ENCODE data around the gene TUBAL3. TPM values are rescaled to one million over a fixed set of nuclear protein-coding genes. Genes with fewer than 3 reads are reported as not detected.

The TUBAL3 gene
- total RNA-seq, 2 experiments from 2014 or later = not detected

GRCh38 chr10:5442990-5443370, 38.4 kb upstream of the TUBAL3 start:
- H3K27ac Mint-ChIP-seq = no peak overlapping the region
- ChIA-PET POLR2A (no interaction called here), CTCF (interaction anchor here (0.6 to 3.7 kb wide), 5 partner anchors 10 to 628 kb away, joined by 3 to 23 read pairs (median 11); no protein-coding TSS in a partner anchor)
- no peak for DNase-seq
- no peaks in the 10 kb centered on the region for H3K9me3 Mint-ChIP-seq
- H3K27me3 Mint-ChIP-seq = no peaks in the 10 kb centered on the region
- no peak overlapping the region for H3K4me3 Mint-ChIP-seq
- H3K4me1 Mint-ChIP-seq = peaks cover 50% of the 10 kb centered on the region
- peaks cover 8% of the 10 kb centered on the region for H3K36me3 Mint-ChIP-seq (ENCODE audit: low read depth)

GRCh38 chr10:5442065-5442989, 37.7 kb upstream of the TUBAL3 start:
- peak; percentile 61 for DNase-seq
- H3K4me3 Mint-ChIP-seq = no peak overlapping the region
- no peaks in the 10 kb centered on the region for H3K9me3 Mint-ChIP-seq
- POLR2A ChIA-PET = no interaction called here
- no peak overlapping the region for H3K27ac Mint-ChIP-seq
- no peaks in the 10 kb centered on the region for H3K27me3 Mint-ChIP-seq
- H3K36me3 Mint-ChIP-seq (ENCODE audit: low read depth) = peaks cover 8% of the 10 kb centered on the region
- CTCF ChIA-PET = interaction anchor here (0.6 to 3.7 kb wide), 9 partner anchors 9 to 627 kb away, joined by 3 to 23 read pairs (median 5); no protein-coding TSS in a partner anchor
- H3K4me1 Mint-ChIP-seq = peaks cover 44% of the 10 kb centered on the region

GRCh38 chr10:5441106-5441505, 36.5 kb upstream of the TUBAL3 start:
- POLR2A ChIA-PET = no interaction called here
- H3K4me3 Mint-ChIP-seq = no peak overlapping the region
- DNase-seq = no peak
- CTCF ChIA-PET = interaction anchor here (0.9 to 3.7 kb wide), 6 partner anchors 108 to 626 kb away, joined by 3 to 23 read pairs (median 6); no protein-coding TSS in a partner anchor
- peaks cover 8% of the 10 kb centered on the region for H3K36me3 Mint-ChIP-seq (ENCODE audit: low read depth)
- no peak overlapping the region for H3K27ac Mint-ChIP-seq
- no peaks in the 10 kb centered on the region for H3K9me3 Mint-ChIP-seq
- no peaks in the 10 kb centered on the region for H3K27me3 Mint-ChIP-seq
- H3K4me1 Mint-ChIP-seq = peaks cover 34% of the 10 kb centered on the region

GRCh38 chr10:5440206-5440605, 35.6 kb upstream of the TUBAL3 start:
- H3K36me3 Mint-ChIP-seq (ENCODE audit: low read depth) = peaks cover 8% of the 10 kb centered on the region
- no peak overlapping the region for H3K27ac Mint-ChIP-seq
- H3K4me1 Mint-ChIP-seq = peaks cover 29% of the 10 kb centered on the region
- ChIA-PET CTCF (interaction anchor here (1.8 to 3.7 kb wide), 4 partner anchors 183 to 625 kb away, joined by 5 to 23 read pairs (median 8); no protein-coding TSS in a partner anchor), POLR2A (no interaction called here)
- H3K9me3 Mint-ChIP-seq = no peaks in the 10 kb centered on the region
- H3K27me3 Mint-ChIP-seq = no peaks in the 10 kb centered on the region
- no peak overlapping the region for H3K4me3 Mint-ChIP-seq
- DNase-seq = no peak

- H3K27ac Mint-ChIP-seq = no peak overlapping the region
- H3K4me1 Mint-ChIP-seq = peaks cover 12% of the 10 kb centered on the region
- ChIA-PET POLR2A (no interaction called here), CTCF (interaction anchor here (0.6 to 4.2 kb wide), 6 partner anchors 13 to 585 kb away, joined by 3 to 25 read pairs (median 3); partner anchors contain the start of gene TUBAL3)
- no peak for DNase-seq
- peaks cover 11% of the 10 kb centered on the region for H3K36me3 Mint-ChIP-seq (ENCODE audit: low read depth)
- no peaks in the 10 kb centered on the region for H3K27me3 Mint-ChIP-seq
- no peak overlapping the region for H3K4me3 Mint-ChIP-seq
- peaks cover 3% of the 10 kb centered on the region for H3K9me3 Mint-ChIP-seq
Observed at GRCh38 chr10:5435328-5435727, 30.7 kb upstream of the TUBAL3 start.

GRCh38 chr10:5434017-5434753, 29.6 kb upstream of the TUBAL3 start:
- peak; percentile 36 for DNase-seq
- Mint-ChIP-seq H3K4me1 (peaks cover 12% of the 10 kb centered on the region), H3K36me3 (ENCODE audit: low read depth) (peaks cover 14% of the 10 kb centered on the region), H3K4me3 (no peak overlapping the region), H3K9me3 (peaks cover 3% of the 10 kb centered on the region), H3K27ac (peak overlapping the region; percentile 14), H3K27me3 (no peaks in the 10 kb centered on the region)
- CTCF ChIA-PET = interaction anchor here (0.7 to 4.2 kb wide), 9 partner anchors 9 to 587 kb away, joined by 3 to 25 read pairs (median 6); partner anchors contain the start of gene AKR1C3
- POLR2A ChIA-PET = no interaction called here

- ChIA-PET POLR2A (no interaction called here), CTCF (interaction anchor here (1.0 to 4.2 kb wide), 8 partner anchors 9 to 677 kb away, joined by 3 to 25 read pairs (median 6); no protein-coding TSS in a partner anchor)
- Mint-ChIP-seq H3K27me3 (no peaks in the 10 kb centered on the region), H3K36me3 (ENCODE audit: low read depth) (peaks cover 15% of the 10 kb centered on the region), H3K27ac (peak overlapping the region; percentile 28), H3K4me3 (no peak overlapping the region), H3K9me3 (peaks cover 3% of the 10 kb centered on the region), H3K4me1 (peaks cover 12% of the 10 kb centered on the region)
- DNase-seq = no peak
Observed at GRCh38 chr10:5433182-5433581, 28.6 kb upstream of the TUBAL3 start.

GRCh38 chr10:5428133-5428532, 23.5 kb upstream of the TUBAL3 start:
- H3K27me3 Mint-ChIP-seq = no peaks in the 10 kb centered on the region
- DNase-seq = no peak
- H3K9me3 Mint-ChIP-seq = peaks cover 3% of the 10 kb centered on the region
- ChIA-PET POLR2A (interaction anchor here (1.1 kb wide), 1 partner anchor 19 kb away, joined by 3 read pairs; no protein-coding TSS in a partner anchor), CTCF (interaction anchor here (0.7 to 1.0 kb wide), 2 partner anchors 11 to 336 kb away, joined by 3 read pairs; no protein-coding TSS in a partner anchor)
- H3K4me3 Mint-ChIP-seq = no peak overlapping the region
- H3K4me1 Mint-ChIP-seq = no peaks in the 10 kb centered on the region
- peaks cover 20% of the 10 kb centered on the region for H3K36me3 Mint-ChIP-seq (ENCODE audit: low read depth)
- H3K27ac Mint-ChIP-seq = no peak overlapping the region

- Mint-ChIP-seq H3K4me1 (peaks cover 1% of the 10 kb centered on the region), H3K4me3 (no peak overlapping the region), H3K9me3 (peaks cover 3% of the 10 kb centered on the region), H3K27ac (no peak overlapping the region), H3K36me3 (ENCODE audit: low read depth) (peaks cover 15% of the 10 kb centered on the region), H3K27me3 (no peaks in the 10 kb centered on the region)
- POLR2A ChIA-PET = no interaction called here
- CTCF ChIA-PET = interaction anchor here (1.0 to 1.5 kb wide), 4 partner anchors 9 to 610 kb away, joined by 3 to 8 read pairs (median 4); no protein-coding TSS in a partner anchor
- no peak for DNase-seq
Observed at GRCh38 chr10:5424751-5425150, 20.1 kb upstream of the TUBAL3 start.

- H3K36me3 Mint-ChIP-seq (ENCODE audit: low read depth) = peaks cover 20% of the 10 kb centered on the region
- no peak overlapping the region for H3K27ac Mint-ChIP-seq
- H3K9me3 Mint-ChIP-seq = peaks cover 13% of the 10 kb centered on the region
- CTCF ChIA-PET = interaction anchor here (1.0 to 1.5 kb wide), 2 partner anchors 9 to 10 kb away, joined by 3 to 8 read pairs; no protein-coding TSS in a partner anchor
- H3K4me1 Mint-ChIP-seq = peaks cover 8% of the 10 kb centered on the region
- no peak overlapping the region for H3K4me3 Mint-ChIP-seq
- POLR2A ChIA-PET = no interaction called here
- no peaks in the 10 kb centered on the region for H3K27me3 Mint-ChIP-seq
- no peak for DNase-seq
Observed at GRCh38 chr10:5423771-5424170, 19.1 kb upstream of the TUBAL3 start.

GRCh38 chr10:5419466-5420094, 15.0 kb upstream of the TUBAL3 start:
- Mint-ChIP-seq H3K36me3 (ENCODE audit: low read depth) (peaks cover 41% of the 10 kb centered on the region), H3K27me3 (no peaks in the 10 kb centered on the region), H3K4me3 (no peak overlapping the region), H3K4me1 (peaks cover 12% of the 10 kb centered on the region), H3K9me3 (peaks cover 21% of the 10 kb centered on the region), H3K27ac (peak overlapping the region; percentile 5)
- ChIA-PET POLR2A (no interaction called here), CTCF (interaction anchor here (1.0 kb wide), 1 partner anchor 19 kb away, joined by 3 read pairs; no protein-coding TSS in a partner anchor)
- no peak for DNase-seq

- Mint-ChIP-seq H3K4me3 (no peak overlapping the region), H3K4me1 (peaks cover 12% of the 10 kb centered on the region), H3K9me3 (peaks cover 21% of the 10 kb centered on the region), H3K27ac (no peak overlapping the region), H3K27me3 (no peaks in the 10 kb centered on the region), H3K36me3 (ENCODE audit: low read depth) (peaks cover 41% of the 10 kb centered on the region)
- DNase-seq = no peak
- POLR2A ChIA-PET = no interaction called here
- CTCF ChIA-PET = no interaction called here
Observed at GRCh38 chr10:5418584-5418983, 14.0 kb upstream of the TUBAL3 start.

Measured in activated CD4-positive, alpha-beta T cell treated with anti-CD3 and anti-CD28 coated beads, Interleukin-2, amount 10 ng/mL, durations not matched to agents 7 days and 5 days (primary cell).